ENCODE data around the gene PTDSS2.
"Not testable (repeated sequence)": the region's sequence is repeated elsewhere in the genome, so short reads cannot be mapped to it uniquely, and the experiment has no call there.

The PTDSS2 gene

GRCh38 chr11:468493-468892, 18.4 kb downstream of the PTDSS2 start:
- no peak for DNase-seq (ENCODE audit: low spot score)

DNA sequence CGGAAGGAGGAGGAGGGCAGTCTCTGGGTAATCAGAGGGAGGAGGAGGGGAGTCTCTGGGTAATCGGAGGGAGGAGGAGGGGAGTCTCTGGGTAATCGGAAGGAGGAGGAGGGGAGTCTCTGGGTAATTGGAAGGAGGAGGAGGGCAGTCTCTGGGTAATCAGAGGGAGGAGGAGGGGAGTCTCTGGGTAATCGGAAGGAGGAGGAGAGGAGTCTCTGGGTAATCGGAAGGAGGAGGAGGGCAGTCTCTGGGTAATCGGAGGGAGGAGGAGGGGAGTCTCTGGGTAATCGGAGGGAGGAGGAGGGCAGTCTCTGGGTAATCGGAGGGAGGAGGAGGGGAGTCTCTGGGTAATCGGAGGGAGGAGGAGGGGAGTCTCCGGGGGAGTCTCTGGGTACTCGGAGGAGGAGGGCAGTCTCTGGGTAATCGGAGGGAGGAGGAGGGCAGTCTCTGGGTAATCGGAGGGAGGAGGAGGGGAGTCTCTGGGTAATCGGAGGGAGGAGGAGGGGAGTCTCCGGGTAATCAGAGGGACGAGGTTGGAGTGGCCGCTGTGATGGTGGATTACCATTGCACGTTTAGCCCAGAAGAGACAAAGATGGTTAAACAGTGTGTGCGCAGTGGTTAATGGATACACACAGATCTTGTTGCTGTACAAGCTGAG, 19.1 kb downstream of the PTDSS2 start:
- not testable (repeated sequence) for DNase-seq (ENCODE audit: low spot score)

DNA sequence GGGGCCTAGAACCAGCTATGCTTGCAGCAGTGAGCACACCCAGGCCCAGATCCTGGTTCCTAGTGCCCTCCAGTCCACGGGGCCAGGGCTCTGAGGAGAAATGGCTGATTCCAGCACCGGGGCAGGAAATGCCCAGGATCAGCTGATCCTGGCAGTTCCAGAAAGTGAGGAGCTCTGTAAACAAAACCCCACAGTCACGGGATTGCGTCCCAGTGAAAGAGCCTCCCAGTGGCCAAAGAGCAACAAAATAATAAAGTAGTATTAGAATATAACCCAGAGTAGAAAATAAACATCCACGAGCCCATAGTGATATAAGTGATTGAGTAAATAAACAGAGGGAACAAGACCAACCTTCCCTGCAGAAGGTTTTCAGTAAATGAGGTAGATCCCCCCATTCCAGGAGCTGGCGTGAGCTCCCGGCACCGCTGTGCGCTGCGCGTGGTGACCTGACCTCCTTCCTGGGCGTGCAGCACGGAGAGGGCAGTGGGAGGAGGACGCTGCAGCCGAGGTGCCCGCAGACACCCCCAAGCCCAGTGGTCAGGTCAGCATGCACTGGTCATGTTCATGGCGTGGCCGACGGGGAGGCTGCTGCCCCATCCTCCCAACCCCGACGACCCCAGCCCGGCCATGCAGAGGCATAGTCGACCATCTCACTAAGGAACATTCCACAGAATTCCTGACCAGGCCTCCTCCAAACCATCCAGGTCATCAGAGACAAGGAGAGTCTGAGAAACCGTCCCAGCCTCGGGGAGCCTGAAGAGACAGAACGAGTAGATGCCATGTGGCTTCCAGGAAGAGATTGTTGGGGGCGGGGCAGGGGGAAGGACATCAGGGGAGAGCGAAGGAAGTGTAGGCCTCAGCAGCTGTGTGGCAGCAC, 19.8 kb downstream of the PTDSS2 start:
- DNase-seq (ENCODE audit: low spot score): no peak

- DNase-seq (ENCODE audit: low spot score): no peak
Observed at GRCh38 chr11:471468-472145, 21.5 kb downstream of the PTDSS2 start.

GRCh38 chr11:472272-472671, 22.2 kb downstream of the PTDSS2 start:
- DNase-seq (ENCODE audit: low spot score): no peak

- no peak for DNase-seq (ENCODE audit: low spot score)
Observed at GRCh38 chr11:472816-473215, 22.7 kb downstream of the PTDSS2 start.

DNA sequence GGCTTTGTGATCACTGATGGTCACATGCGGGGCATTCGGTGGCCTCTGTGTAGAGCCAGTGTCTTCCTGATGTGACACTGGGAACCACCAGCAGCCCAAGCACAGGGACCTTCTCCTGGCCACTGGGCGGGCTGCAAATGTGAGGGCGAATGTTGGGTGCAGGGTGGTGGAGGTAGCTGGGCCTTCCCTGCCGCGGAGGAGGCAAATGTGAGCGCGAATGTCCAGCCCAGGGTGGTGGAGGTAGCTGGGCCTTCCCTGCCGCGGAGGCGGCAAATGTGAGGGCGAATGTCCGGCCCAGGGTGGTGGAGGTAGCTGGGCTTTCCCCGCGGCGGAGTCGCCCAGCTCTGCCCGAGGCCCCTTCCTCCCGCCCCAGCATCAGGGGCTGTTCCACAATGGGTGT, 23.3 kb downstream of the PTDSS2 start:
- no peak for DNase-seq (ENCODE audit: low spot score)

GRCh38 chr11:473962-474785, 24.1 kb downstream of the PTDSS2 start:
- DNase-seq (ENCODE audit: low spot score): no peak

DNA sequence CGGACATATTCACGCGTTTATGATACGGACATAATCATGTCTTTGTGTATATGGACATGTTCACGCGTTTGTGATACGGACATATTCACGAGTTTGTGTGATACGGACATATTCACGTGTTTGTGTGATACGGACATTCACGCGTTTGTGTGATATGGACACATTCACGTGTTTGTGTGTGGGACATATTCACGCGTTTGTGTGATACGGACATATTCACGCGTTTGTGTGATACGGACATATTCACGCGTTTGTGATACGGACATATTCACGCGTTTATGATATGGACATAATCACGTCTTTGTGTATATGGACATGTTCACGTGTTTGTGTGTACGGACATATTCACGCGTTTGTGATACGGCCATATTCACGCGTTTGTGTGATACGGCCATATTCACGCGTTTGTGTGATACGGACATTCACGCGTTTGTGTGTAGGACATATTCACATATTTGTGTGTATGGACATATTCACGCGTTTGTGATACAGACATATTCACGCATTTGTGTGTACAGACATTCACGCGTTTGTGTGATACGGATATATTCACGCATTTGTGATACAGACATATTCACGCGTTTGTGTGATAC, 24.9 kb downstream of the PTDSS2 start:
- DNase-seq (ENCODE audit: low spot score): no peak

GRCh38 chr11:475941-476340, 25.9 kb downstream of the PTDSS2 start:
- no peak for DNase-seq (ENCODE audit: low spot score)

GRCh38 chr11:476416-476815, 26.3 kb downstream of the PTDSS2 start:
- no peak for DNase-seq (ENCODE audit: low spot score)

DNA sequence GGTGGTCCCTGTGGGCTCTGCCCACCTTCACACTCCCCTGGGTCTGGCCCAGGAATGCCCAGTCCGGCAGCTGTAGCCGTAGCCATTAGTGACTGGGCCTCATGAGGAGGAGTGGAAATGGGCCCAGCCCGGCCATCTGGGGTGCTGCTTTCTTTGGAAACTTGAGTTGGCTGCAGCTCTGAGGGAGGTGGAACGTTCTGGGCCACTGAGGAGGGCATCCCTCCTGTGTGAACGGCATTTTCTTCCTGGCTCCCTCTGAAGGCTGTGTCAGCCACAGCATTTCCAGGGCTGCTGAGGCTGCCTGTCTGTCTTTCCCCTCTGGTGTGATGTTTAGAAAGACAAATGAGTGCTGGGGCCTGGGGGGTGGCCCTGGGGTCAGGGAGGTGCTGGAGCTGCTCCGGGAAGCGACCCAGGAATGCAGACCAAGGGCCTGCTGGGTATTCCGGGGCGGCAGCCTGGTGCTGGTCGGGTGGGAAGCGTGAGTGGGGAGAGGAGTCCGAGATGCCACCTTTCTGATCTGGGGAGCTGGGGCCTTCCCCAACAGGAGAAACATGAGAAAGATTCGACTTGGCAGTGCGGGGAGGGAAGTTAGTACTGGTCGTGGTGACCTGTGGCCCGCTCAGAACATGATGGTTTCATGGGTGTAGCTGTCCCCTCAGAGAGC, 27.1 kb downstream of the PTDSS2 start:
- DNase-seq (ENCODE audit: low spot score): no peak

DNA sequence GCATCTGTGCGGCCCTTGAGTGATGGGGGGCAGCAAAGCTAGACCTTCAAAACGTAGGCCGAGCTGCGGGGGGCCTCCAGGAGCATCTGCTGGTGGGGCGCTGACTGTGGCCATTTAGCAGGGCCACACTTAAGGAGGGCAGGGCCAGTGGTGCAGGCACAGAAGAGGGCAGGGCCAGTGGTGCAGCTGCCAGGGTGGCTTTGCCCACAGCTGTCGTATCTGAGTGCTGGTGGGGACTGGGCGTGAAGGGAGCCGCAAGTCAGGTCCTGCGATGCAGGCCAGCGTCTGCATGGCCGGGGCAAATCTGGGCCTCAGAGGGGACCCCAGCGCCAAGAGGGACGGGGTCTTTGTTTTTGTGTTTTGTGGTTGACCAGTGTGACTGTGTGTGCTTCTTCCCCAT, 29.2 kb downstream of the PTDSS2 start:
- DNase-seq (ENCODE audit: low spot score): no peak

DNA sequence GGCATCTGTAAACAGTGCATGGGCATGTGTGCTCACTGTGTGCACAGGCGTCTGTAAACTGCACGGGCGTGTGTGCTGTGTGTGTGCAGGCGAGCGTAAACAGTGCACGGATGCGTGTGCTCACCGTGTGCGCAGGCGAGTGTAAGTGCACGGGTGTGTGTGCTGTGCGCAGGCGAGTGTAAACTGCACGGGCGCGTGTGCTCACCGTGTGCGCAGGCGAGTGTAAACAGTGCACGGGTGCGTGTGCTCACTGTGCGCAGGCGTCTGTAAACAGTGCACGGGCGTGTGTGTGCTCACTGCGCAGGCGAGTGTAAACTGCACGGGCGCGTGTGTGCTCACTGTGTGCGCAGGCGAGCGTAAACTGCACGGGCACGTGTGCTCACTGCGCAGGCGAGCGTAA, 34.5 kb downstream of the PTDSS2 start:
- no peak for DNase-seq (ENCODE audit: low spot score)

DNA sequence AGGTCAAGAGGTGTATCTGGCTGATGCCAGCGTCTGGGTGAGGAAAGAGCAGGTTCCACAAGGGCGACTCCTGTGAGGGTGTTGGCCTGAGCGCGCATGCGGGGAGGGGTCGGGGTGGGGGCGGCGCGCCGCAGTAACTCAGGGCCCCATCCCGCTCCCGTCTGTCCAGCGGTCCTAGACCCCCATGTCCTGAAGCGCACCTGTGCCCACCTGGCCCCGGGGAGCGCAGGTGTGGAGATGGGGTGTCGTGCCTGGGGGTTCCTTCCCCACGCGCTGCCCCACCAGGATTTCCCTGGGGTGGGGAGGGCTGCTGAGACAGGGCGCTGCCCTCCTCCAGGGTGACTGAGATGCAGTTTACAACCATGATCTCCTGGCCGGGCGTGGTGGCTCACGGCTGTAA, 36.1 kb downstream of the PTDSS2 start:
- DNase-seq (ENCODE audit: low spot score): no peak

- no peak for DNase-seq (ENCODE audit: low spot score)
Observed at GRCh38 chr11:487571-488021, 37.5 kb downstream of the PTDSS2 start.

DNA sequence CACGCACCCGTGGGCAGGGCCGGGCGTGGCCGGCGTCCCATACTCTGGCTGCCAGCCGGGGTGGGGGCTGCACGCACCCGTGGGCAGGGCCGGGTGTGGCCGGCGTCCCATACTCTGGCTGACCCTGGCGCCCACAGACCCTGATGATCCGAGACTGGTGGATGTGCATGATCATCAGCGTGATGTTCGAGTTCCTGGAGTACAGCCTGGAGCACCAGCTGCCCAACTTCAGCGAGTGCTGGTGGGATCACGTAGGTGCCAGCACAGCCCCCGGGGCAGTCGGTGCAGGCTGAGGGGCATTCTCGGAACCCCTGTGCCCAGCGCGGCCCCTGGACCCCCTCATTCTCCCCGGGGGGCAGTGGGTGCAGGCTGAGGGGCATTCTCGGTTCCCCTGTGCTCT, 38.0 kb downstream of the PTDSS2 start:
- no peak for DNase-seq (ENCODE audit: low spot score)

GRCh38 chr11:488579-488978, 38.5 kb downstream of the PTDSS2 start:
- DNase-seq (ENCODE audit: low spot score): no peak

GRCh38 chr11:488992-489391, 38.9 kb downstream of the PTDSS2 start:
- DNase-seq (ENCODE audit: low spot score): no peak

DNA sequence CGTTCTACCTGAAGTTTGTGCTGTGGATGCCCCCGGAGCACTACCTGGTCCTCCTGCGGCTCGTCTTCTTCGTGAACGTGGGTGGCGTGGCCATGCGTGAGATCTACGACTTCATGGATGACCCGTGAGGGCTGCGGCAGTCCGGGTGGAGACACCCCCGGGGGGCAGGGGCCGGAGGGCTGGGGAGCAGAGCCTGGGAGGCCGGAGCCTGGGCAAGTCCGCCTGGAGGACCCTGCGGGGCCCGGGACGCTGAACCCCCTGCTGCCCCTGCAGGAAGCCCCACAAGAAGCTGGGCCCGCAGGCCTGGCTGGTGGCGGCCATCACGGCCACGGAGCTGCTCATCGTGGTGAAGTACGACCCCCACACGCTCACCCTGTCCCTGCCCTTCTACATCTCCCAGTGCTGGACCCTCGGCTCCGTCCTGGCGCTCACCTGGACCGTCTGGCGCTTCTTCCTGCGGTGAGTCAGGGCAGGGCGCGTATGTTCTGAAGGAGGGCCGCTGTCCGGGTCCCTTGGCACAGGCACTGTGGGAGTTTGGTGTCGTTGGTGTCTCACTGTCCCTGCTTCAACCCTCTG, 39.6 kb downstream of the PTDSS2 start:
- DNase-seq (ENCODE audit: low spot score): no peak

All from LoVo (cell line).